ENCODE measurements around the gene SHISA9.

The SHISA9 gene

GRCh38 chr16:13049688-13050087 is 148.3 kb downstream of the SHISA9 start:
- TF ChIP-seq ZFP30 (CRISPR knock-in tag; IDR thresholded peaks at IDR 0.05) = no peak
- no peak for TF ChIP-seq ISL1 (CRISPR knock-in tag; IDR thresholded peaks at IDR 0.05)
- no peak for TF ChIP-seq ZNF70 (CRISPR knock-in tag; IDR thresholded peaks at IDR 0.05)
- no peak for TF ChIP-seq PPARA (CRISPR knock-in tag; IDR thresholded peaks at IDR 0.05; ENCODE audit: borderline replicate concordance)
- TF ChIP-seq PATZ1 (CRISPR knock-in tag; IDR thresholded peaks at IDR 0.05; ENCODE audit: borderline replicate concordance) = no peak
- no peak for ATAC-seq

GRCh38 chr16:13052431-13052830 is 151.0 kb downstream of the SHISA9 start:
- no peak for ATAC-seq

More at GRCh38 chr16:13052431-13052830, 151.0 kb downstream of the SHISA9 start:
- no peak for TF ChIP-seq GLIS3 (CRISPR knock-in tag; IDR thresholded peaks at IDR 0.05)
- no peak for TF ChIP-seq ZNF8 (CRISPR knock-in tag; IDR thresholded peaks at IDR 0.05)
- no peak for TF ChIP-seq ZNF70 (CRISPR knock-in tag; IDR thresholded peaks at IDR 0.05)
- no peak for TF ChIP-seq ZC3H10 (CRISPR knock-in tag; IDR thresholded peaks at IDR 0.05)
- no peak for TF ChIP-seq ZFP3 (CRISPR knock-in tag; IDR thresholded peaks at IDR 0.05)
- no peak for TF ChIP-seq CSRNP3 (CRISPR knock-in tag; IDR thresholded peaks at IDR 0.05)
- TF ChIP-seq TSHZ2 (CRISPR knock-in tag; IDR thresholded peaks at IDR 0.05) = no peak
- no peak for TF ChIP-seq TOX (CRISPR knock-in tag; IDR thresholded peaks at IDR 0.05; ENCODE audit: borderline replicate concordance)
- no peak for TF ChIP-seq SNAI2 (CRISPR knock-in tag; IDR thresholded peaks at IDR 0.05)
- no peak for TF ChIP-seq ISL1 (CRISPR knock-in tag; IDR thresholded peaks at IDR 0.05)
- no peak for TF ChIP-seq TCF4 (CRISPR knock-in tag; IDR thresholded peaks at IDR 0.05; ENCODE audit: borderline replicate concordance)
- TF ChIP-seq ESRRG (CRISPR knock-in tag; IDR thresholded peaks at IDR 0.05) = no peak
- TF ChIP-seq BACH2 (CRISPR knock-in tag; IDR thresholded peaks at IDR 0.05; ENCODE audit: borderline replicate concordance) = no peak
- no peak for TF ChIP-seq PPARA (CRISPR knock-in tag; IDR thresholded peaks at IDR 0.05; ENCODE audit: borderline replicate concordance)
- TF ChIP-seq ZNF565 (CRISPR knock-in tag; conservative IDR thresholded peaks at IDR 0.05; ENCODE audit: low read depth) = no peak
- TF ChIP-seq POU6F1 (CRISPR knock-in tag; IDR thresholded peaks at IDR 0.05; ENCODE audit: borderline replicate concordance, low read depth) = no peak
- TF ChIP-seq PATZ1 (CRISPR knock-in tag; IDR thresholded peaks at IDR 0.05; ENCODE audit: borderline replicate concordance) = no peak
